OCI-LY3 (cell line): ENCODE measurements around the gene MEX3C.

ENCODE experiments used
- EZH2phosphoT487 ChIP-seq: fragments of 200-600 bp; shearing (Covaris generic); IDR thresholded peaks from 2 replicates; pipeline ENCODE4 v1.6.1; 2018; ENCODE audit warnings: antibody characterized with exemption, mixed run types, low read depth
- TF ChIP-seq, protein P1 (sequence below): fragments of 200-600, 300-600 bp; sonication (generic); IDR thresholded peaks from 2 replicates; pipeline ENCODE4 v1.5.1; 2014; ENCODE audit warnings: antibody characterized with exemption, low read length, low read depth

DNA sequence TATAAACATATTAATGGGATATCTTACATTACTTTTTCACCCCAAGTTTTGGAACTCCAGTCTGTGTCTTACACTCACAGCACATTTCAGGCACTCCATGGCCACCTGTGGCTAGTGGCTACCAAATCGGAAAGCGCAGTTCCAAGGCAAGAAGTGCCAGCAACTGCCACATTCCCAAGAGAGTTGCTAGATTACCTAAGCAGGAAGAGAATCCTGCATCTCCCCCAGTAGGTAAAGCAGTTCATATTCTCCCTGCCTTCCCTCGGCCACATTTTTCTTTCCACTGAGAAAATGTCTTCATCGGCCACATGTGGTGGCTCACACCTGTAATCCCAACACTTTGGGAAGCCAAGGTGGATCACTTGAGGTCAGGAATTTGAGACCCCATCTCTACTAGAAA is 62.8 kb downstream of the MEX3C start:
- TF ChIP-seq, protein P1, sequence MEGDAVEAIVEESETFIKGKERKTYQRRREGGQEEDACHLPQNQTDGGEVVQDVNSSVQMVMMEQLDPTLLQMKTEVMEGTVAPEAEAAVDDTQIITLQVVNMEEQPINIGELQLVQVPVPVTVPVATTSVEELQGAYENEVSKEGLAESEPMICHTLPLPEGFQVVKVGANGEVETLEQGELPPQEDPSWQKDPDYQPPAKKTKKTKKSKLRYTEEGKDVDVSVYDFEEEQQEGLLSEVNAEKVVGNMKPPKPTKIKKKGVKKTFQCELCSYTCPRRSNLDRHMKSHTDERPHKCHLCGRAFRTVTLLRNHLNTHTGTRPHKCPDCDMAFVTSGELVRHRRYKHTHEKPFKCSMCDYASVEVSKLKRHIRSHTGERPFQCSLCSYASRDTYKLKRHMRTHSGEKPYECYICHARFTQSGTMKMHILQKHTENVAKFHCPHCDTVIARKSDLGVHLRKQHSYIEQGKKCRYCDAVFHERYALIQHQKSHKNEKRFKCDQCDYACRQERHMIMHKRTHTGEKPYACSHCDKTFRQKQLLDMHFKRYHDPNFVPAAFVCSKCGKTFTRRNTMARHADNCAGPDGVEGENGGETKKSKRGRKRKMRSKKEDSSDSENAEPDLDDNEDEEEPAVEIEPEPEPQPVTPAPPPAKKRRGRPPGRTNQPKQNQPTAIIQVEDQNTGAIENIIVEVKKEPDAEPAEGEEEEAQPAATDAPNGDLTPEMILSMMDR, result no peak
- no peak for TF ChIP-seq EZH2phosphoT487
